Measurements from ENCODE around the gene CD40. TPM values are rescaled to one million over a fixed set of nuclear protein-coding genes. Genes with fewer than 3 reads are reported as not detected.

CD40 gene
- polyA plus RNA-seq, 1 of the 3 experiments (the other 2 are of a cell fraction) = not detected

DNA sequence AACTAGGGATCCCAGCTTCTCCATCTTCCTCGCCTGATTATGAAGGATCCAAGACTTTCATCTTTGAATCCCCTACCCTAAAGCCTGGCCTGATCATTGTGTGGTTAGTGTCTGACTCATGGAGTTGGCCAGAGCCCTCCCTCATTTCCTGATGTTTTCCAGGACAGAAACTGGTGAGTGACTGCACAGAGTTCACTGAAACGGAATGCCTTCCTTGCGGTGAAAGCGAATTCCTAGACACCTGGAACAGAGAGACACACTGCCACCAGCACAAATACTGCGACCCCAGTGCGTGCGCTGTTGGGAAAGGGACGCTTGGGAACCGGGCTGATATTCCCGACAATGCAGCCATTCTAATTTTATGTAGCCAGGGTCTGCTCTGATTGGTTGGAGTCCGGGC is 4.0 kb downstream of the CD40 start:
- TF ChIP-seq, protein P1, sequence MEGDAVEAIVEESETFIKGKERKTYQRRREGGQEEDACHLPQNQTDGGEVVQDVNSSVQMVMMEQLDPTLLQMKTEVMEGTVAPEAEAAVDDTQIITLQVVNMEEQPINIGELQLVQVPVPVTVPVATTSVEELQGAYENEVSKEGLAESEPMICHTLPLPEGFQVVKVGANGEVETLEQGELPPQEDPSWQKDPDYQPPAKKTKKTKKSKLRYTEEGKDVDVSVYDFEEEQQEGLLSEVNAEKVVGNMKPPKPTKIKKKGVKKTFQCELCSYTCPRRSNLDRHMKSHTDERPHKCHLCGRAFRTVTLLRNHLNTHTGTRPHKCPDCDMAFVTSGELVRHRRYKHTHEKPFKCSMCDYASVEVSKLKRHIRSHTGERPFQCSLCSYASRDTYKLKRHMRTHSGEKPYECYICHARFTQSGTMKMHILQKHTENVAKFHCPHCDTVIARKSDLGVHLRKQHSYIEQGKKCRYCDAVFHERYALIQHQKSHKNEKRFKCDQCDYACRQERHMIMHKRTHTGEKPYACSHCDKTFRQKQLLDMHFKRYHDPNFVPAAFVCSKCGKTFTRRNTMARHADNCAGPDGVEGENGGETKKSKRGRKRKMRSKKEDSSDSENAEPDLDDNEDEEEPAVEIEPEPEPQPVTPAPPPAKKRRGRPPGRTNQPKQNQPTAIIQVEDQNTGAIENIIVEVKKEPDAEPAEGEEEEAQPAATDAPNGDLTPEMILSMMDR (IDR thresholded peaks at IDR 0.05) = no peak
- TF ChIP-seq, protein P2, sequence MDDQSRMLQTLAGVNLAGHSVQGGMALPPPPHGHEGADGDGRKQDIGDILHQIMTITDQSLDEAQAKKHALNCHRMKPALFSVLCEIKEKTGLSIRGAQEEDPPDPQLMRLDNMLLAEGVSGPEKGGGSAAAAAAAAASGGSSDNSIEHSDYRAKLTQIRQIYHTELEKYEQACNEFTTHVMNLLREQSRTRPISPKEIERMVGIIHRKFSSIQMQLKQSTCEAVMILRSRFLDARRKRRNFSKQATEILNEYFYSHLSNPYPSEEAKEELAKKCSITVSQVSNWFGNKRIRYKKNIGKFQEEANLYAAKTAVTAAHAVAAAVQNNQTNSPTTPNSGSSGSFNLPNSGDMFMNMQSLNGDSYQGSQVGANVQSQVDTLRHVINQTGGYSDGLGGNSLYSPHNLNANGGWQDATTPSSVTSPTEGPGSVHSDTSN (IDR thresholded peaks at IDR 0.05) = peak; percentile 71
- TF ChIP-seq TEAD4 (IDR thresholded peaks at IDR 0.05; ENCODE audit: borderline replicate concordance, insufficient read depth) (no peak), NFIC (IDR thresholded peaks at IDR 0.05; ENCODE audit: borderline replicate concordance) (peak; percentile 38; the same call in 1 of the 2 replicates), FOSL2 (IDR thresholded peaks at IDR 0.05; ENCODE audit: borderline replicate concordance, low read depth) (peak; percentile 64; the same call in 1 of the 2 replicates), JUND (IDR thresholded peaks at IDR 0.05) (peak; percentile 27; the same call in 1 of the 2 replicates), POLR2AphosphoS5 (IDR thresholded peaks at IDR 0.05; ENCODE audit: low read depth, low read length) (0 out of 2 replicates have a peak, but pooled peaks have one; percentile 25), TCF12 (IDR thresholded peaks at IDR 0.05) (peak; percentile 85)
- no peak overlapping the region for H3K27ac ChIP-seq (ENCODE audit: low read depth in 2 of 2, low read length in 1 of 2)
- CTCF ChIA-PET = interaction anchor here (1.0 to 2.3 kb wide), 4 partner anchors 11 to 256 kb away, joined by 3 to 9 read pairs (median 4); no protein-coding TSS in a partner anchor
- H3F3A ChIP-seq (replicated peaks; ENCODE audit: insufficient read depth) = no peaks in the 10 kb centered on the region
- H4K20me1 ChIP-seq (ENCODE audit: insufficient read depth) = no peaks in the 10 kb centered on the region
- no peak for DNase-seq
- no peaks in the 10 kb centered on the region for H3K79me2 ChIP-seq (ENCODE audit: insufficient read depth)
- POLR2A ChIA-PET = no interaction called here
- peak overlapping the region; percentile 64 for H3K4me2 ChIP-seq
- no peaks in the 10 kb centered on the region for H3K36me3 ChIP-seq (replicated peaks in 1 of 2; ENCODE audit: control insufficient read depth in 1 of 2, insufficient read depth in 2 of 2, low read length in 1 of 2)
- H3K9me2 ChIP-seq = no peaks in the 10 kb centered on the region
- no peak overlapping the region; a peak in 1 of 4 replicates for H3K4me3 ChIP-seq (ENCODE audit: low read depth in 2 of 2, low read length in 1 of 2)
- no peak overlapping the region for H2AFZ ChIP-seq (ENCODE audit: low read depth)
- H3K27me3 ChIP-seq (ENCODE audit: insufficient read depth) = no peaks in the 10 kb centered on the region
- WGBS (ENCODE audit: low lambda C conversion rate) = 37% methylated on average over 7 of the region's 11 CpGs
- H3K9ac ChIP-seq = no peak overlapping the region
- no peaks in the 10 kb centered on the region for H3K9me3 ChIP-seq
- peaks cover 2 to 11% of the 10 kb centered on the region in 2 experiments; a peak in 2 of 4 replicates for H3K4me1 ChIP-seq (ENCODE audit: control insufficient read depth in 1 of 2, insufficient read depth in 2 of 2, low read depth in 1 of 2, low read length in 1 of 2)

DNA sequence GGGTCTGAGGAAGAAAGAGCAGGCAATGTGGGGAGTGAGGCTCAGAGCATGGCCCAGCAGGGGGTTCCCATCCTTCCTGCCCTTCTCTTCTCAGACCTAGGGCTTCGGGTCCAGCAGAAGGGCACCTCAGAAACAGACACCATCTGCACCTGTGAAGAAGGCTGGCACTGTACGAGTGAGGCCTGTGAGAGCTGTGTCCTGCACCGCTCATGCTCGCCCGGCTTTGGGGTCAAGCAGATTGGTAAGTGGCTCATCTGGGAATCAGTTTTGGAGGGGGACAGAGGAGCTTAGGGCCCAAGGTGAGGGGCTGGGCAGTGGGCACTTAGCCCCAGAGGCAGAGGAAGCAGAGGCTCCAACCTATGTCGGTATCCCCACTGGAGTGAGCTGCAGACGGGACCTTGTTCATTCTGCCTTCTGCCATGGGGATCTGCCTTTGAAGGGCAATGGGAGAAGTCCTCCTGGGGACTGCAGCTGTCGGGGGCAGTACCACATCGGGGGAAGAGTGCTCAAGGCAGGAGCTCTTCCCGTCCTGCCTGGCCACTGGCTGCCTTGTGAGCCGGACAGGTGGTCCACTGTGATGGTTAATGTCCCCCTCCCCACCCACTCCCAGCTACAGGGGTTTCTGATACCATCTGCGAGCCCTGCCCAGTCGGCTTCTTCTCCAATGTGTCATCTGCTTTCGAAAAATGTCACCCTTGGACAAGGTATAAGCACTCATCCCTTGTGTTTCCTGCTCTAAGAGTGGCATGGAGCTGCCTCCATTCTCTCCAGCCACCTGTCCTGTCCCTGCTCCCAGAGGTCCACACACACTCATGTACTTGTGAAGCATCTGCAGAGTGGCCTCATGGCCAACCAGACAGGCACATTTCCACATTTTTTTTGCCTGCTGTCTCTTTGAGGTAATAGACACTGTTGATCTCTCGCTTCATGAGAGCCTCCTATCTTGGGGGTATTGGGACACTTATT is 4.7 kb downstream of the CD40 start:
- no peaks in the 10 kb centered on the region for H4K20me1 ChIP-seq (ENCODE audit: insufficient read depth)
- H3K36me3 ChIP-seq (replicated peaks in 1 of 2; ENCODE audit: control insufficient read depth in 1 of 2, insufficient read depth in 2 of 2, low read length in 1 of 2) = no peaks in the 10 kb centered on the region
- DNase-seq = no peak
- H3K9ac ChIP-seq = no peak overlapping the region
- ChIA-PET POLR2A (no interaction called here), CTCF (interaction anchor here (0.9 to 2.3 kb wide), 4 partner anchors 21 to 315 kb away, joined by 3 to 9 read pairs (median 4); no protein-coding TSS in a partner anchor)
- H3K79me2 ChIP-seq (ENCODE audit: insufficient read depth) = no peaks in the 10 kb centered on the region
- peaks cover under 1% of the 10 kb centered on the region; the same call in 1 of the 2 replicates for H3K27me3 ChIP-seq (ENCODE audit: insufficient read depth)
- H3K4me2 ChIP-seq = peak overlapping the region; percentile 64
- H3F3A ChIP-seq (replicated peaks; ENCODE audit: insufficient read depth) = no peaks in the 10 kb centered on the region
- no peaks in the 10 kb centered on the region for H3K9me2 ChIP-seq
- no peak overlapping the region; a peak in 1 of 4 replicates for H3K4me3 ChIP-seq (ENCODE audit: low read depth in 2 of 2, low read length in 1 of 2)
- H3K4me1 ChIP-seq (ENCODE audit: control insufficient read depth in 1 of 2, insufficient read depth in 2 of 2, low read depth in 1 of 2, low read length in 1 of 2) = peaks cover 2 to 11% of the 10 kb centered on the region in 2 experiments; a peak in 2 of 4 replicates
- TF ChIP-seq EZH2phosphoT487 (IDR thresholded peaks at IDR 0.05; ENCODE audit: borderline replicate concordance, low read depth) (no peak), FOXM1 (IDR thresholded peaks at IDR 0.05; ENCODE audit: low read depth) (no peak), YY1 (IDR thresholded peaks at IDR 0.05; ENCODE audit: low read depth) (no peak), RCOR1 (IDR thresholded peaks at IDR 0.05; ENCODE audit: low read length) (no peak)
- WGBS (ENCODE audit: low lambda C conversion rate) = 75% methylated on average over 9 of the region's 15 CpGs
- no peak overlapping the region for H3K27ac ChIP-seq (ENCODE audit: low read depth in 2 of 2, low read length in 1 of 2)
- H3K9me3 ChIP-seq = no peaks in the 10 kb centered on the region
- H2AFZ ChIP-seq (ENCODE audit: low read depth) = no peak overlapping the region
